BE2C (cell line): ENCODE measurements around the gene CA11.

Experiments
- DNase-seq: peaks from one replicate; pipeline ENCODE4 v3.0.0-alpha.2; 2020
- H3K27me3 ChIP-seq: fragments of 250-450 bp; sonication (Bioruptor Pico); 2 replicates; pipeline ENCODE4 v1.5.1; 2020; ENCODE audit warnings: mild to moderate bottlenecking
- H3K36me3 ChIP-seq: fragments of 250-450 bp; sonication (Bioruptor Pico); 2 replicates; pipeline ENCODE4 v1.5.1; 2020; ENCODE audit warnings: mild to moderate bottlenecking
- H3K4me1 ChIP-seq: fragments of 250-450 bp; sonication (Bioruptor Pico); 2 replicates; pipeline ENCODE4 v1.5.1; 2020
- H3K4me3 ChIP-seq: 2 replicates; pipeline ENCODE4 v1.5.1; 2011; ENCODE audit warnings: low read depth, low read length
- H3K9me3 ChIP-seq: fragments of 250-450 bp; sonication (Bioruptor Pico); 2 replicates; pipeline ENCODE4 v1.5.1; 2020
- CTCF ChIP-seq: IDR thresholded peaks from 2 replicates; pipeline ENCODE4 v1.5.1; 2012; ENCODE audit warnings: mild to moderate bottlenecking, low read depth, low read length

The CA11 gene

GRCh38 chr19:48676487-48676886 is 30.5 kb upstream of the CA11 start:
- no peak overlapping the region for H3K4me3 ChIP-seq
- H3K9me3 ChIP-seq: no peaks in the 10 kb centered on the region
- TF ChIP-seq CTCF: no peak
- H3K4me1 ChIP-seq: peaks cover 4% of the 10 kb centered on the region; the same call in 1 of the 2 replicates
- no peaks in the 10 kb centered on the region for H3K36me3 ChIP-seq
- H3K27me3 ChIP-seq: no peaks in the 10 kb centered on the region
- no peak for DNase-seq

- Histone ChIP-seq H3K9me3 (no peaks in the 10 kb centered on the region), H3K4me3 (no peak overlapping the region), H3K4me1 (peaks cover 4% of the 10 kb centered on the region; the same call in 1 of the 2 replicates), H3K36me3 (no peaks in the 10 kb centered on the region), H3K27me3 (no peaks in the 10 kb centered on the region)
- TF ChIP-seq CTCF: peak; percentile 92
- peak; percentile 90 for DNase-seq
Observed at GRCh38 chr19:48674921-48675824, 29.2 kb upstream of the CA11 start.

- H3K9me3 ChIP-seq: no peaks in the 10 kb centered on the region
- TF ChIP-seq CTCF: no peak
- H3K27me3 ChIP-seq: no peaks in the 10 kb centered on the region
- peaks cover 4% of the 10 kb centered on the region; the same call in 1 of the 2 replicates for H3K4me1 ChIP-seq
- no peak for DNase-seq
- no peaks in the 10 kb centered on the region for H3K36me3 ChIP-seq
- no peak overlapping the region for H3K4me3 ChIP-seq
Observed at GRCh38 chr19:48674216-48674809, 28.3 kb upstream of the CA11 start.

- H3K4me1 ChIP-seq: peaks cover 4% of the 10 kb centered on the region; the same call in 1 of the 2 replicates
- no peak for TF ChIP-seq CTCF
- H3K9me3 ChIP-seq: no peaks in the 10 kb centered on the region
- no peak for DNase-seq
- H3K27me3 ChIP-seq: no peaks in the 10 kb centered on the region
- no peak overlapping the region for H3K4me3 ChIP-seq
- no peaks in the 10 kb centered on the region for H3K36me3 ChIP-seq
Observed at GRCh38 chr19:48673436-48674100, 27.6 kb upstream of the CA11 start.

GRCh38 chr19:48672994-48673393 is 27.0 kb upstream of the CA11 start, which contains the start of gene NTN5:
NTN5 (minus strand) TSS chr19:48673017; CDS start chr19:48670986, 2,031 bp downstream.
- Histone ChIP-seq H3K36me3 (no peaks in the 10 kb centered on the region), H3K4me1 (peaks cover 4% of the 10 kb centered on the region; the same call in 1 of the 2 replicates), H3K4me3 (no peak within 1 kb of the TSS), H3K9me3 (no peaks in the 10 kb centered on the region), H3K27me3 (no peaks in the 10 kb centered on the region)
- no peak for TF ChIP-seq CTCF
- no peak for DNase-seq
